Smooth muscle cell (in vitro differentiated cells): Measurements from ENCODE around the gene COX18. TPM values are rescaled to one million over a fixed set of nuclear protein-coding genes. Genes with fewer than 3 reads are reported as not detected.

Source experiments
- DNase-seq: peaks from one replicate; lab custom pipeline; 2025; ENCODE audit not compliant: unreplicated experiment; lab: John Stamatoyannopoulos, UW
- H2AFZ ChIP-seq: fragments of 200-600 bp; sonication (generic); 2 replicates; pipeline ENCODE4 v1.6.0; 2016; ENCODE audit warnings: antibody characterized with exemption, low read depth, mild to moderate bottlenecking
- H3F3A ChIP-seq: fragments of 200-600 bp; sonication (generic); 2 replicates; pipeline ENCODE4 v1.6.0; 2017; ENCODE audit warnings: antibody characterized with exemption, low read depth
- H3K27ac ChIP-seq: fragments of 200-600 bp; sonication (generic); 2 replicates; pipeline ENCODE4 v1.5.1; 2016; ENCODE audit warnings: low read depth, mild to moderate bottlenecking
- H3K27me3 ChIP-seq: fragments of 200-600 bp; sonication (generic); 2 replicates; pipeline ENCODE4 v1.6.1; 2016; ENCODE audit warnings: low read depth, mild to moderate bottlenecking
- H3K36me3 ChIP-seq: fragments of 200-600 bp; sonication (generic); 2 replicates; pipeline ENCODE4 v1.5.1; 2016; ENCODE audit warnings: low read depth
- H3K4me1 ChIP-seq: fragments of 200-600 bp; sonication (generic); 2 replicates; pipeline ENCODE4 v1.5.1; 2016; ENCODE audit warnings: low read depth
- H3K4me2 ChIP-seq: fragments of 200-600 bp; sonication (generic); 2 replicates; pipeline ENCODE4 v1.6.0; 2016; ENCODE audit warnings: mild to moderate bottlenecking
- H3K4me3 ChIP-seq: fragments of 200-600 bp; sonication (generic); 2 replicates; pipeline ENCODE4 v1.5.1; 2016; ENCODE audit warnings: mild to moderate bottlenecking
- H3K79me2 ChIP-seq: fragments of 200-600 bp; sonication (generic); 2 replicates; pipeline ENCODE4 v1.6.0; 2016; ENCODE audit warnings: low read depth, mild to moderate bottlenecking
- H3K9ac ChIP-seq: fragments of 200-600 bp; sonication (generic); 2 replicates; pipeline ENCODE4 v1.6.0; 2016; ENCODE audit warnings: low read depth
- H3K9me3 ChIP-seq: fragments of 200-600 bp; sonication (generic); replicated peaks from 2 replicates; pipeline ENCODE4 v1.5.1; 2016; ENCODE audit warnings: low read depth
- H4K20me1 ChIP-seq: fragments of 200-600 bp; sonication (generic); 2 replicates; pipeline ENCODE4 v1.6.0; 2016; ENCODE audit warnings: low read depth
- CTCF ChIP-seq: fragments of 200-600 bp; sonication (generic); IDR thresholded peaks from 2 replicates; pipeline ENCODE4 v1.5.1; 2017; ENCODE audit warnings: borderline replicate concordance, mild to moderate bottlenecking, antibody characterized with exemption; ENCODE audit not compliant: insufficient read depth, poor library complexity, severe bottlenecking
- WGBS: methylation state at CpG from one replicate; pipeline ENCODE4 v1.1.7; 2016; ENCODE audit warnings: low lambda C conversion rate; 5-methylcytosine and 5-hydroxymethylcytosine counted together
- polyA plus RNA-seq: library from polyadenylated mRNA; unstranded; fragments of >200 nt; fragmentation: Nextera tagmentation; extraction: Ambion mirVana; gene quantifications from 2 replicates; pipeline ENCODE4 v1.2.1, GENCODE V29; 2016
- total RNA-seq: library from RNA; depleted of rRNA; stranded (reverse); fragments of >200 nt; gene quantifications from 2 replicates; pipeline ENCODE4 v1.2.3, GENCODE V29; 2014

COX18 gene
- total and polyA plus RNA-seq, 2 experiments from 2014 or later: 7.1 to 24.2 TPM

DNA sequence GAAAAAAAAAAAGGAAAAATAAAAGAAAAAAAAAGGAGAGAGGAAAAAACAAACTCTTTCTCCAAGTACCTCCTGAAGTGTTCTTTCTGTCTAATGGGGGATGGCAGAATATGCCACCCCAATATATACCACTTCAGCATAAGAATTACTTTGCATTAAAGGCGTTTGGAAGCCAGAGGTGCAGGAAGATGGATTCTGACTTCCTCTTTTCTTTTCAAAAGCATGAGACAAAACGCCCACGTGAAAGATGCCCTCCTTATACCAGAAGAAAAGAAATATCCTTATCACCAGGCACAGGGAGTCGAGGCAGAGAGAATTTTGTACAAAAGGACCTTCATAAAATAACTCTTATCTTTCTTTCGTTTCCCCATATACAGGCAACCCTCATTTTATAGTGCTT is 40.9 kb downstream of the COX18 start:
- DNase-seq: no peak
- H3K27me3 ChIP-seq: no peaks in the 10 kb centered on the region
- no peaks in the 10 kb centered on the region for H4K20me1 ChIP-seq
- no peaks in the 10 kb centered on the region for H3K79me2 ChIP-seq
- no peak overlapping the region for H2AFZ ChIP-seq
- 72% methylated on average over 5 of the region's 5 CpGs for WGBS
- no peak overlapping the region for H3K4me3 ChIP-seq
- no peak overlapping the region for H3K4me2 ChIP-seq
- no peak overlapping the region for H3K27ac ChIP-seq
- no peak overlapping the region for H3K9ac ChIP-seq
- peaks cover 5% of the 10 kb centered on the region for H3K9me3 ChIP-seq
- TF ChIP-seq CTCF: no peak
- H3K36me3 ChIP-seq: no peaks in the 10 kb centered on the region
- H3K4me1 ChIP-seq: no peaks in the 10 kb centered on the region
- H3F3A ChIP-seq: no peaks in the 10 kb centered on the region

GRCh38 chr4:73021634-73022033 is 47.9 kb downstream of the COX18 start:
- no peak for DNase-seq
- Histone ChIP-seq H2AFZ (no peak overlapping the region), H3K27me3 (peaks cover 6% of the 10 kb centered on the region), H3K4me1 (no peaks in the 10 kb centered on the region), H3K9ac (no peak overlapping the region), H3K4me2 (no peak overlapping the region), H3K9me3 (no peaks in the 10 kb centered on the region), H3K36me3 (no peaks in the 10 kb centered on the region), H4K20me1 (no peaks in the 10 kb centered on the region), H3K27ac (no peak overlapping the region), H3K4me3 (no peak overlapping the region), H3F3A (no peaks in the 10 kb centered on the region), H3K79me2 (no peaks in the 10 kb centered on the region)
- 13% methylated on average over 1 of the region's 1 CpG for WGBS
- peak; percentile 48 for TF ChIP-seq CTCF

- Histone ChIP-seq H3K4me3 (no peak overlapping the region), H3K27me3 (peaks cover 6% of the 10 kb centered on the region), H3K36me3 (no peaks in the 10 kb centered on the region), H3K4me1 (no peaks in the 10 kb centered on the region), H3K4me2 (no peak overlapping the region), H3F3A (no peaks in the 10 kb centered on the region), H2AFZ (no peak overlapping the region), H3K9me3 (no peaks in the 10 kb centered on the region), H3K27ac (no peak overlapping the region), H3K79me2 (no peaks in the 10 kb centered on the region), H3K9ac (no peak overlapping the region), H4K20me1 (no peaks in the 10 kb centered on the region)
- TF ChIP-seq CTCF: peak; percentile 81
- no peak for DNase-seq
- WGBS: 14% methylated on average over 3 of the region's 3 CpGs
These were observed 50.0 kb downstream of the COX18 start for GRCh38 chr4:73019462-73020047.

GRCh38 chr4:73018595-73018994 is 50.9 kb downstream of the COX18 start:
- 96% methylated on average over 6 of the region's 6 CpGs for WGBS
- Histone ChIP-seq H3K27me3 (peaks cover 6% of the 10 kb centered on the region), H3K36me3 (no peaks in the 10 kb centered on the region), H3K4me2 (no peak overlapping the region), H3K79me2 (no peaks in the 10 kb centered on the region), H3K27ac (no peak overlapping the region), H3K9ac (no peak overlapping the region), H3K9me3 (no peaks in the 10 kb centered on the region), H2AFZ (no peak overlapping the region), H4K20me1 (no peaks in the 10 kb centered on the region), H3K4me1 (no peaks in the 10 kb centered on the region), H3K4me3 (no peak overlapping the region), H3F3A (no peaks in the 10 kb centered on the region)
- TF ChIP-seq CTCF: no peak
- no peak for DNase-seq
